GM12874 (cell line): ENCODE data around the gene ABCD1.

ENCODE experiments used
- TF ChIP-seq, protein P1 (sequence below): IDR thresholded peaks from 2 replicates; pipeline ENCODE4 v1.5.1; 2011; ENCODE audit warnings: low read depth, mild to moderate bottlenecking, control low read depth, low read length, moderate library complexity; ENCODE audit not compliant: insufficient read depth

The ABCD1 gene

DNA sequence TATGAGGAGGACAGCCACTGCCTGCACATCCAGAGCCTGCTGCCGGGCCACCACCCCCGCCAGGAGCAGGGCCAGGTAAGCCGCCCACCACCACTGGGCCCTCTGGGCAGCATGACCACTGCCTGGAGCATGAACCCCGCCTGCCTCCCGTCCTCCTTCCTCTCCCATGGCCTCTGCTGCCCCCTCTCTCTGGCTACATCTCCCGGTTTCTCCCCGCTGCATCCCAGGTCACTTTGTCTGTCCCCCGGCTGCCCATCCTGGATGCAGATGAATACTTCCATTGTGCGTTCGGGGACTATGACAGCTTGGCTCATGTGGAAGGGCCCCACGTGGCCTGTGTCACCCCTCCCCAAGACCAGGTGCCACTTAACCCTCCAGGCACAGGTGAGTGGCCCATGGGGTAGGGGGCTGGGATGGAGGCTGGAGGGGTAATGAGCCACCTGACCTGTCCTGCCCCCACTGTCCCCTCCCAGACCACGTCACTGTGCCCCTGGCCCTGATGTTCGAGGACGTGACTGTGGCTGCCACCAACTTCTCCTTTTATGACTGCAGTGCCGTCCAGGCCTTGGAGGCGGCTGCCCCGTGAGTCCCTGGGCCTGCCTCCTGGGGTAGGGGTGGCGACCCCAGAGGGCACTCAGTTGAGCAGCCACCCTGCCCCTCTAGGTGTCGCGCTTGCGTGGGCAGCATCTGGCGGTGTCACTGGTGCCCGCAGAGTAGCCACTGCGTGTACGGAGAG lies 45.4 kb downstream of the ABCD1 start:
- TF ChIP-seq, protein P1, sequence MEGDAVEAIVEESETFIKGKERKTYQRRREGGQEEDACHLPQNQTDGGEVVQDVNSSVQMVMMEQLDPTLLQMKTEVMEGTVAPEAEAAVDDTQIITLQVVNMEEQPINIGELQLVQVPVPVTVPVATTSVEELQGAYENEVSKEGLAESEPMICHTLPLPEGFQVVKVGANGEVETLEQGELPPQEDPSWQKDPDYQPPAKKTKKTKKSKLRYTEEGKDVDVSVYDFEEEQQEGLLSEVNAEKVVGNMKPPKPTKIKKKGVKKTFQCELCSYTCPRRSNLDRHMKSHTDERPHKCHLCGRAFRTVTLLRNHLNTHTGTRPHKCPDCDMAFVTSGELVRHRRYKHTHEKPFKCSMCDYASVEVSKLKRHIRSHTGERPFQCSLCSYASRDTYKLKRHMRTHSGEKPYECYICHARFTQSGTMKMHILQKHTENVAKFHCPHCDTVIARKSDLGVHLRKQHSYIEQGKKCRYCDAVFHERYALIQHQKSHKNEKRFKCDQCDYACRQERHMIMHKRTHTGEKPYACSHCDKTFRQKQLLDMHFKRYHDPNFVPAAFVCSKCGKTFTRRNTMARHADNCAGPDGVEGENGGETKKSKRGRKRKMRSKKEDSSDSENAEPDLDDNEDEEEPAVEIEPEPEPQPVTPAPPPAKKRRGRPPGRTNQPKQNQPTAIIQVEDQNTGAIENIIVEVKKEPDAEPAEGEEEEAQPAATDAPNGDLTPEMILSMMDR = no peak

DNA sequence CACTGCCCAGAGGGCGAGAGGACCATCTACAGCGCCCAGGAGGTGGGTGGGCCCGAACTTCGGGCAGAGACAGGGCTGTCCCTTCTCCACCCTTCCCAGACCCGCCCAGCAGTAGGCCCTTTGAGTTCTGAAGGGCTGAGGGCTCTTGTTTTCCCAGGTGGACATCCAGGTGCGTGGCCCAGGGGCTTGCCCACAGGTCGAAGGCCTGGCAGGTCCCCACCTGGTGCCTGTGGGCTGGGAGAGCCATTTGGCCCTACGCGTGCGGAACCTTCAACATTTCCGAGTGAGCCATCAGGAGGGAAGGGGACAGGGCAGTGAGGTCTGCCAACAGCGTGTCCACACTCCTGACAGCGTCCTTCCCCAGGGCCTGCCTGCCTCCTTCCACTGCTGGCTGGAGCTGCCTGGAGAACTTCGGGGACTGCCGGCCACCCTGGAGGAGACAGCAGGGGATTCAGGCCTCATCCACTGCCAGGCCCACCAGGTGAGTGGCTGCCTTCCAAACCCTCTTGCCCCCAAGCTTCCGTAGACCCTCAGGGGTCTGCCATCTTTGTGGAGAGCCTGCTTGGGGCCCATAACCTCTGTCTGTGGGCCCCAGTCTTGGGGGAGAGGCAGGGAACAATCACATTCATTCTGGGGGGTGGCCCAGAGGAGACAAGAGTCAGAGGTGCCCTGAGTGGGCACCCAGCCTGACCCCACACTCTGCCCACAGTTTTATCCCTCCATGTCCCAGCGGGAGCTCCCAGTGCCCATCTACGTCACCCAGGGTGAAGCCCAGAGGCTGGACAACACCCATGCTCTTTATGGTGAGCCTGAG lies 46.2 kb downstream of the ABCD1 start:
- TF ChIP-seq, protein P1 = no peak

DNA sequence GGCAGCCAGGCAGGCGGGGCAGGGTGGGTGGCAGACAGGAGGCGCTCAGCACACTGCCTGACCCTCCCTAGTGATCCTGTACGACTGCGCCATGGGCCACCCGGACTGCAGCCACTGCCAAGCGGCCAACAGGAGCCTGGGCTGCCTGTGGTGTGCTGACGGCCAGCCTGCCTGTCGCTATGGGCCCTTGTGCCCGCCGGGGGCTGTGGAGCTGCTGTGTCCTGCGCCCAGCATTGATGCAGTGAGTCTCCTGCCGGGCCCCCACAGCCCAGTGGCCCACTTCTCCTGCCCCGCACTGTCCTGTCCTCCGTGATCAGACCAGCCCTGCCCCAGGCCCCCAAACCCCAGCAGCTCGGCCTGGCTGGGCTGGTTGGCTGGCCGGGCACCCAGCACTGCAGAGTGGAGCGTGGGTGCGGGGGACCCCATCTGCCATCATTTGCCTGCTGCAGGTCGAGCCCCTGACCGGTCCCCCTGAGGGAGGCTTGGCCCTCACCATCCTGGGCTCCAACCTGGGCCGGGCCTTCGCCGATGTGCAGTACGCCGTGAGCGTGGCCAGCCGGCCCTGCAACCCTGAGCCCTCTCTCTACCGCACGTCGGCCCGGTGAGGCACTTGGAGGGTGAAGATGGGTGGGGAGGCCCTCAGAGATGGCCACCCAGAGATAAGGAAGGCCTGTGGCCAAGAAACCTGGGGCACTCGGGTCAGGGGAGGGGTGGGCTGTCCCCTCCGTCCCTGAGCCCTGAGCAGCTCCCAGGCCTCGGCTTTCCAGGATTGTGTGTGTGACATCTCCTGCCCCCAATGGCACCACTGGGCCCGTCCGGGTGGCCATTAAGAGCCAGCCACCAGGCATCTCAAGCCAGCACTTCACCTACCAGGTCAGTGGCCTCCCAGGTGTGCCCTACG lies 47.0 kb downstream of the ABCD1 start:
- TF ChIP-seq, protein P1 = no peak

DNA sequence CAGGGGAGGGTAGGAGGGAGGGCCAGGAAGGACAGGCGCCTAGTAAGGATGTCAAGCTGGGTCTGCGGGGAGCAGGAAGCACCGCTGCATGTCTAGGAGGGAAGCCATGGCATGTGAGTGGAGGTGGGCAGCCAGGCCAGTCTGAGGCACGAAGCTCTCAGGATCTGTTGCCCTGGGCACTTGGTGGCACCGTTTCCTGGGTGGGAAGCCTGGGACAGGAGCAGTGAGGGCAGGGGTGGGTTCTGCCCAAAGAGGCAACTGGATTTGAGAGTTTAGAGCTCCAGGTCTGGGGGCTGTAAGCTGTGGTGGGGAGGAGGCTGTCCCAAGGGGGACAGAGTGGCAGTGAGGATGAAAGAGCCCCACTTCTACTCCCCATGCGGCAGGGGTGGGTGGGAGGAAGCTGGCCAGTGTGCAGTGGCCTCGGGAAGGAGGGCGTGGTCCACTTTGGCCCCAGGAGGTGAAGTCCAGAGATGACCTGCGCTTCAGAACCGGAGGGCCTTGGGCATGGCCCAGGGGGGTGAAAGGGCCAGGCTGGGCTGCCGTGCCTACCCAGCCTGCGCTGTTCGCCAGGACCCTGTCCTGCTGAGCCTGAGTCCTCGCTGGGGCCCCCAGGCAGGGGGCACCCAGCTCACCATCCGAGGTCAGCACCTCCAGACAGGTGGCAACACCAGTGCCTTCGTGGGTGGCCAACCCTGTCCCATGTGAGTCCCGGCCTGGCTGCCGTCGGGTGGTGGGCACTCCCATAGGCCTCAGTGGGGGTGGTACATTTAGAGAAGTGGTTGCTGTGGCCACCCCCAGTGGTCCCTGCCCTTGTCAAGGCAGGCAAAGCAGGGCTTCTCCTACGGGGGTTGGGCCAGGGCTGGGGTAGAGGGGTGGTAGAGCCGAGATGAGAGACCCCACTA lies 47.9 kb downstream of the ABCD1 start:
- TF ChIP-seq, protein P1 = no peak

DNA sequence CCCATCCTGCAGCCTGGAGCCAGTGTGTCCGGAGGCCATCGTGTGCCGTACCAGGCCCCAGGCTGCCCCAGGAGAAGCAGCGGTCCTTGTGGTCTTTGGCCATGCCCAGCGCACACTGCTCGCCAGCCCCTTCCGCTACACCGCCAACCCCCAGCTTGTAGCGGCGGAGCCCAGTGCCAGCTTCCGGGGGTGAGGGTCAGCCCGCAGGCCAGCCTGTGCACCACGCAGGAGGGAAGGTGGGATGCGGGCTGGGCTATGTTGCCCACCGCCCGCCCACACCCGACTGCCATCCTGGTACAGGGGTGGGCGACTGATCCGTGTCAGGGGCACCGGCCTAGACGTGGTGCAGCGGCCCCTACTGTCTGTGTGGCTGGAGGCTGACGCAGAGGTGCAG lies 48.6 kb downstream of the ABCD1 start:
- TF ChIP-seq, protein P1 = no peak

DNA sequence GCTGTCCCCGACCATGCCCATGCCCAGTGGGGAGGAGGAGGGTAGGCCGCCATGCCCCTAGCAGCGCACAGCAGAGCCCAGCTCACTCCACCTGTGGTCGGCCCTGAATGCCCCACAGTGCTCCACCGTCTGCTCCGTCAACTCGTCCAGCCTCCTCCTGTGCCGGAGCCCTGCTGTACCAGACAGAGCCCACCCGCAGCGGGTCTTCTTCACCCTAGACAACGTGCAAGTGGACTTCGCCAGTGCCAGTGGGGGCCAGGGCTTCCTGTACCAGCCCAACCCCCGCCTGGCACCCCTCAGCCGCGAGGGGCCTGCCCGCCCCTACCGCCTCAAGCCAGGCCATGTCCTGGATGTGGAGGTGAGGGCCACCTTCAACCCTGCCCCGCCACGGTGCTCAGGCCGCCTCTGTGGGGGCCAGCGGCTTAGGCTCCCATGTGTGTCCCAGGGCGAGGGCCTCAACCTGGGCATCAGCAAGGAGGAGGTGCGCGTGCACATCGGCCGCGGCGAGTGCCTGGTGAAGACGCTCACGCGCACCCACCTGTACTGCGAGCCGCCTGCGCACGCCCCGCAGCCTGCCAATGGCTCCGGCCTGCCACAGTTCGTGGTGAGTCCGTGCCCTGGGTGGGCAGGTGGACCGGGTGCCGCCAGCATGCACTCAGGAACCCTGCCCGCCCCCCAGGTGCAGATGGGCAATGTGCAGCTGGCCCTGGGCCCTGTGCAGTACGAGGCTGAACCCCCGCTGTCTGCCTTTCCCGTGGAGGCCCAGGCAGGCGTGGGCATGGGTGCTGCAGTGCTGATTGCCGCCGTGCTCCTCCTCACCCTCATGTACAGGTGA lies 49.3 kb downstream of the ABCD1 start:
- TF ChIP-seq, protein P1 = no peak
